IPS-NIHi11 (cell line): Measurements from ENCODE around the gene OR10G2.
"Not testable (repeated sequence)": the region's sequence is repeated elsewhere in the genome, so short reads cannot be mapped to it uniquely, and the experiment has no call there.

ENCODE experiments used
- DNase-seq: peaks from one replicate; pipeline ENCODE4 v3.0.0; 2012; ENCODE audit warnings: mixed read lengths, low spot score

Gene OR10G2, protein sequence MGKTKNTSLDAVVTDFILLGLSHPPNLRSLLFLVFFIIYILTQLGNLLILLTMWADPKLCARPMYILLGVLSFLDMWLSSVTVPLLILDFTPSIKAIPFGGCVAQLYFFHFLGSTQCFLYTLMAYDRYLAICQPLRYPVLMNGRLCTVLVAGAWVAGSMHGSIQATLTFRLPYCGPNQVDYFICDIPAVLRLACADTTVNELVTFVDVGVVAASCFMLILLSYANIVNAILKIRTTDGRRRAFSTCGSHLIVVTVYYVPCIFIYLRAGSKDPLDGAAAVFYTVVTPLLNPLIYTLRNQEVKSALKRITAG

DNA sequence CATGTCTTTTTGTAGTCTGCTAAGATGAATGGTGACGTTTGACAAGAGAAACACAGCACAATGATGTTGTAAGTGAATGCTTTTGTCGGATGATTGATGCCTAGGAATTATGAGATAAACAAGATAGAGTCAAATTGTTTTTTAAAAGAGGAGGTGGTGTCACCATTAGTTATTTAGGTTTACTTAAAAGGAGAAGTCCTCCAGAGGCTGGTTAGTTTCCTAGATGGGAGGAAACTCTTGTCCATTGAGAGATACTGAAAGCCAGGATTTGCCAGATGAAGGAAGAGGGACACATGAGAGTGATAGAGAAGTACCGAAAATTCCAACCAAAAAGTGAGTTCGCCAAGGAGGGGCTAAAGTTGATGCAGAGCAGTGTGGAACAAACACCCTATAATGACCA lies at the start of gene OR10G2:
Gene OR10G2 (minus strand): TSS at position 101 of the 400 bp plus-strand sequence. CDS start 98 bp downstream, at position 3.
- DNase-seq: no peak

DNA sequence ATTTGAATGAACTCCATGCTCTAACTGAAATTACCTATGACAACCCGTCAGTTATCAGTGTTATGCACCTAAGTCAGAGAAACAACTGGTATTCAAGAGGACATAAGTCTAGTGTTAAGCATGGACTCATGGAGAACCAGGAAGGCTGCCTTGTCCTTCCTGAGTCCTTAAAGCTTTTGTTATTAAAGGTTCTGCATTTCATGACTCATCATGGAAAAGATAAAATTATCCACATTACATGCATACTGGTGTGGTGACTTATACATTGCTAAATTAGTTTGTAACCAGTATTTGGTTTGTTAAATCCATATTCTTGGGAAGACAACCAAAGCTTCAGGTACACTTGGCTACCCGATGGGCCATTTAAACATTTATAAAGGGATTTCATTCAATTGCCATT lies 45.3 kb upstream of the OR10G2 start:
- DNase-seq: no peak

DNA sequence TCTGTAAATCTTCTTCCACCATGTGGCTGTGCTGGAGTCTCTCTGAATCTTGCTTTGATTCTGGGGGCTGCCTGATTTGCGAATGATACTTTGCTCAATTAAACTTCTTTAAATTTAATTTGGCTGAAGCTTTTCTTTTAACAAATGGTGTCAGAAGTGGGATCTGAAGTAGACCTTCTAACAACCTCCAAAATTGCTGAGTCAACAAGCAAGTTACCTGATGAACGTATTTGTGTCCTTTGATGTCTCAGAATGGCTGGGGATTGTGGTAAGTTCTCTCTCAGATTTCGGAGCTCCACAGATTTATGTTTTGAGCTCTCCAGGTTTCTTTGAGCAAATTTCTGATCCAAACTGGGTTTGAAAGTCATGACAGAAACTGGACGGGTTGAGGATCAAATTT lies 40.8 kb upstream of the OR10G2 start:
- no peak for DNase-seq

DNA sequence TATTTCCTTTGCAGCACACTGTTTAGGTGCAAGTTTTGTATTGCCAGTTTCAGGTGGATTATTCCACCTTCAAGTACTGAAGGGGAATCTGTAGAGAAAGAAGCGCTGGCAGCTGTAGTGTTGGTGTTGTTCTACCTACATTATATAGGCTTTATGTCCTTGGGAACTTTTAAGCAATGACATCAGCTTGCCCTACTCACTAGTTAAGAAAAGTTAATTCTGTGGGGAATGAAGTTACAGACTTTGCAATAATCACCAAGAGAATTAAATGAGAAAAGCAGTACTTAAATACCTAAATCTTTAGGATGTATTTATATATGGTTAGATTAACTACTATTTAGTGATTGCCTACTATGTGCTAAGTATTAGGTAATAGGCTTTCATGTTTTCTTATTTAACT lies 39.0 kb upstream of the OR10G2 start, which contains the start of gene OR4E1:
Gene OR4E1 (minus strand): TSS at position 101 of the 400 bp plus-strand sequence. CDS start 2,883 bp downstream, outside the sequence.
- no peak for DNase-seq

DNA sequence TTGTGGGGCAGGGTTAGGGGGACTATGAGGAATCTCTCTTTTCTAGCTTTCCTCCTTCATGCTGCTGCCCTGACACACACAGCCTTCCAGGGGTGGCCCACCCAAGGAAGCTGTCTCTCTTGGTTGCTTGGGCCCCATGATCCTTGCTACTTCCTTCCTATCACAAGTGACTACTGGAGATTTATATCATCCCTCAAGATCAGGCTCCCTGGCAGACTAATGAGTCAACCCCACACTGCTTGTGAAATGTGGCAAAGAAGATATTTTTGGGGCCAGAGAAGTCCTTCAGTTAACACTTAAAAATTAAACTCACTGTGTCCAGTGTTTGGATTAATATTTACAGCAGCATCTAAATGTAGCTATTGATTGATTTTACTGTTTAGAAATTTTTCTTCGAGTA lies 37.4 kb upstream of the OR10G2 start:
- no peak for DNase-seq

DNA sequence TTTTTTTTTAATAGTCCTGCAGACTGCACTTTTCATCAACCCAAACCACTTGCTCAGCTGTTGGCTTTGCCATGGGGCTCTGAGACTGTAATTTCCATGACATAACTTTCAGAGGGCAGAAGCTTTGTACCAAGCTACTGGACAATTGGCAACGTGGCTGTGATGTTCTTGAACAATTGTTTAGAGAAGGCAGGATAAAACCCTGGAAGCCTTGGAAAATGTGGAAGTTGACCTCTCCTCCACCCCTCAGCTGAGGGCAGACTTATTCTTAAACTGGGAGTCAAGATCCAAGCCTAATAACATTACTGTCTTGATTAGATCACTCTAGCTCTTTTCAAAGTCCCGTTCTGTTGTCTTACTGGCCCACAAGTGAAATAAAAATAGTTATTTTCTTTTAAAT lies 36.6 kb upstream of the OR10G2 start:
- DNase-seq: no peak

DNA sequence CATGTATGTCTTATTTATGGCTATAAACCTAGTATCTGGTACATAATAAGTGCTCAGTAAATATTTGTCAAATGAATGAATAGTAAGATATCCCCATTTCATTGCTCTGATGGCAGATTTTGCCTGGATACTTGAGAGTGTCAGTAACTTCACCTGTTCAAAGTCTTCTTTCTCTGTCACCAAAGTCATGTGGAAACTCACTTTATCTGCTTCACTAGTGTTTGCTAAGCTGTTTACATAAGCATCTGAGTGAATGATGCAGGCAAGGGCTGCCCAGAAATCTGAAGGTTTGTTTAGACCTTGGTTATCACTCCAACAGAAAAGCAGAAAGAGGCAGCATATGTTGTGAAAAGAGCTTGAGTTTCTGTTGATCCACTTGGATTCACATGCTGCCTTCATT lies 34.5 kb upstream of the OR10G2 start:
- no peak for DNase-seq

DNA sequence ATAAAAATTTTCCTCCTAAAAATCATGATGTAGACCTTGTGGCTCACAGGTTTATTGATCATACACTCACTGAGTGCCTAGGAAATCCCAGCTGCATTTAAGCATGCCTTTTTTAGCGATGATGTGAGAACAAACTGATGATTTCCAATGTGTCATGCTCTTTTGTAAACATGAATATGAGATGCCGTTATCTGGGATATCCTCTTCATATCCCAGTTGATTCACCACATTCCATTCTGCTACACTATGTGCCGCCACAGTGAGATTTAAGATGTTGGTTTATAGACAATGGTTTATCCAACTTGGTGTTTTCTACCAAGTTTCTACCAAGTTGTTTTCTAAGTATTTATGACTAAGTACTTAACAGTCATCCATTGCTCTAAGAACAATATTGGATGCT lies 33.6 kb upstream of the OR10G2 start:
- DNase-seq: no peak

DNA sequence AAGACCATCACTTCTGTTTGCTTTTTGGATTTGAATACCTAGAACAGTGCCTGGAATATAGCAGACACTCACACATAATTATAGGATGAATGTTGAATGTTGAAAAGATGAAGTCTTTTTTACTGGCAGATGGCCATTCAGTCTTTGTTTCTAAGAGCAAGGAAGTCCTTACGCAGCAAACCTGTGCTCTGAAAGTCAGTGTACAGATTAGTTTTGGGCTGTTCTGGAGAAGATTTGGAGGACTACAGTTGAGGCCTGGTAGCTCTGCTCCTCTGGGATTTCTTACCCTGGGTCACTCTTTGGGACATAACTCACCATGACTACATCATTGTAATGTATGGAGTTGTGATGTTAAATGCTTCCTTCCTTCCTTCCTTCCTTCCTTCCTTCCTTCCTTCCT lies 22.2 kb upstream of the OR10G2 start:
- DNase-seq: no peak

DNA sequence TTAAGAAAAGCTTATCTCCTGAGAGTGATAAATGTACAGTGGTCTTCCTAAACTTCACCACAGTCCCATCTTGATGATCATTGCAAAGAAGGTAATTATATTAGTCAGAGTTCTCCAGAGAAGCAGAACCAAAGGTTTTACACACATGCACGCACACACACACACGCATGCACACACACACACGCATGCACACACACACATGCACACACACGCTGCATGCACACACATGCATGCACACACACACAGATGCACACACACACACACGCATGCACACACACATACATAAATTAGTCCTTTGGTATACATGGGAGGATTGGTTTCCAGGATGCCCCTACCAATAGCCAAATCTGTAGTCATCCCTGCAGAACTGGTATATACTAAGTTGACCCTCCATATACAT lies 19.5 kb upstream of the OR10G2 start:
- DNase-seq: no peak

DNA sequence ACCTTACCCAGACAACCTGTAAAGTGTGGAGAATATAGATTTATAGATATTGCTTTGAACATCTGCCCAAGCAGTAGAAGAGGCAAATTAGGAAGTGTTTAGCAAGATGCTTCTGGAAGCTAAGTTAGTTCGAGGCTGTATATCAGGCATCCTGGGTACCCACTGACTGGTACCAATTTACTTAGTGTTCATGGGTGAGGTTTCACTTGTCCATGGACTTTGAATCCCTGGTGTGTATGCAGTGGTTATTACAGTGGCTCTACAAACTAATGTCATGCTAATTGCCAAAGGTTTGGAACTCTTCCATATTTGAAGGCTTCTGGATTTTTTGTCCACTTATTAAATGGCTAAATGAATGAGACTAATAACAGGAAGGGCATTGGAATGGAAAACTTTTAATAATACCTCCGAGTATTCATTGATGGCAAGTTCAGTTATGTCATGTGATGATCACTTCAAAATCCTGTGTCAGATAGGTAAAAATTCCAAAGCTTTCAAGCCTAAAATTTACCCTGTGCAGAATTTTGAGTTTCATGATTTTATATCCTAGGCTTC lies 18.7 kb upstream of the OR10G2 start, which contains the start of gene OR4E2:
Gene OR4E2 (plus strand): TSS at position 505 of the 555 bp plus-strand sequence. CDS start 11,248 bp downstream, outside the sequence.
- no peak for DNase-seq

DNA sequence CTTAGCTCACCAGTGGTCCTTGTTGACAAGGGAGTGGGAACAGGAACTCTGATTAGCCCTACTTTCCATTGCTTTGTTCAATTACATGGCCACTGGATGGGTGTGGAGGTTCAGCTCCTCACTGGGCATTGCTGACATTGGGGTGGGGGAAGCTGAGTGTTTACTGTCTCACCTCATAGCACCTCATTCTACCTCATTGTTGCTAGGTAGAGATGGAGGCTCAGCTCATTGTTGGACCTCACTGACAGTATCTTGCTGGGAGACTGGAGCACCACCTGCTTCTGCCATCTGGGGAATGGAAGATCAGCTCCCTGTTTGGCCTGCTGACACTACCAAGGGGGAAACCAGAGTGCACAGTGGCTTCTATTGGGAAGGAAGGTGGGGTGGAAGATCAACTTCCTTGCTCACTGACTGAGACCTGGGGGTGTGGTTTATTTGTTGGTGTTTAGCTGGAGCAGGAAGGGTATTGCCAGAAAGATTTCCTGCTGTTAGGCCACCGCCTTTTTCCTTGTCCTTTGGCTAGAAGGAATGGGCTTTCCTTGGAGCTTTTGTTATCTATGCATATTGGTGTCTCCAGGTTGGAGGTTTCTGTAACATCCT lies 17.6 kb upstream of the OR10G2 start:
- DNase-seq: peak; percentile 43

DNA sequence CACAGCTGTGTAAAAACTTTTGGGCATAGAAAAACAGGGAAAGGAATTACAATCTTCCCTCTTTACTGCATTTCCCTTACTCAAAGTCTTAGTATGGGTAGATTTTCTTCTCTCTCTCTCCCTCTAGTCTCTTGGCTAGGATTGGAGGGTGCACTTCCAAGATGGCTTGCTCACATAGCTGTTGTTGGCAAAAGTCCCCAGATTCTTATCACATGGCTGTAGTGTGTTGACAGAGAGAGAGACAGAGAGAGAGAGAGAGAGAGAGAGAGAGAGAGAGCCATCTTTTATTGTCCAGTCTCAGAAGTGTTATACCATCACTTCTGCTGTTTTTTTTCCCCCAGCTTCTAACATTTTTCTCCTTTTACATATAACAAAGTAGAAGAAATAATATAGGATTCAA lies 12.6 kb upstream of the OR10G2 start:
- DNase-seq: no peak

DNA sequence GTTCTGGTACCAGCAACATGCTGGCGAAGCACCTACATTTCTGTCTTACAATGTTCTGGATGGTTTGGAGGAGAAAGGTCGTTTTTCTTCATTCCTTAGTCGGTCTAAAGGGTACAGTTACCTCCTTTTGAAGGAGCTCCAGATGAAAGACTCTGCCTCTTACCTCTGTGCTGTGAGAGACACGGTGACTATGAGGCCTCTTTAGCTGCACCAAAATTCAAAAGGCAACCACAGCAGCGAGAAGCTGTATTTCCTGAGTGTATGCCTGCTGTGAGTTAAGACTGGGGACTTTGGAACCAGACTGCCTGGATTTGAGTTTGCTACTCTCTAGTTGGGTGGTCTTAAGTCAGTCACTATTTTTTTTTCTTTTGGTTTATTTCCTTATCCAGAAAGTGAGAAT lies 8.7 kb upstream of the OR10G2 start:
- no peak for DNase-seq

DNA sequence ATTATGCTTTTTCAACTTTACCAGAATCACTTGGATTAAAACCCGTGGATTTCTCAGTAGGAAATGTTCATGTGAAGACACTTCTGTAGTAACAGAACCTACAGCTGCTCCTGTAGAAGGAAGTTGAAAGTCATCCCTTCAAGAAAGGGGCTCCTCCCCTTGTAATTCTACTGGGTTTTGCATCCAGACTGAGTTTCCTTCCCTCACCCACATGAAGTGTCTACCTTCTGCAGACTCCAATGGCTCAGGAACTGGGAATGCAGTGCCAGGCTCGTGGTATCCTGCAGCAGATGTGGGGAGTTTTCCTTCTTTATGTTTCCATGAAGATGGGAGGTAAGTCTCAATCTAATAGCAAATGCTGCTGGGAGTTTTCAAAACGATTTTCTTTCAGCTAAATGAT lies 7.9 kb upstream of the OR10G2 start:
- no peak for DNase-seq

DNA sequence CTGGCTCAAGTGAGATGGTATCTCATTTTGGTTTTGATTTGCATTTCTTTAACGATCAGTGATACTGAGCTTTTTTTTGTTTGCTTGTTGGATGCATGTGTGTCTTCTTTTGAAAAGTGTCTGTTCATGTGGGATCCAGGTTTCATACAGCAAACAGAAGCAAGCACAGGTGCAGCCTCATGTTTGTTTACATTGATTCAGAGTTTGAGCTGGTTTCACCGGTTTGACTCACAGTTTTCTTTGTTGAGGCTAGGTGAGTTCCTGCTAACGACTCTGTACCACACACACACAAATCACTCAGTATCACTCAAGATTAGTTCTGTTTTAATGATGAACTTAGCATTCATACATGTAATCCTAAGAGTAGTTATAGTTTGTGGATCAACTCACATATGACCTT lies 3.7 kb downstream of the OR10G2 start:
- no peak for DNase-seq

DNA sequence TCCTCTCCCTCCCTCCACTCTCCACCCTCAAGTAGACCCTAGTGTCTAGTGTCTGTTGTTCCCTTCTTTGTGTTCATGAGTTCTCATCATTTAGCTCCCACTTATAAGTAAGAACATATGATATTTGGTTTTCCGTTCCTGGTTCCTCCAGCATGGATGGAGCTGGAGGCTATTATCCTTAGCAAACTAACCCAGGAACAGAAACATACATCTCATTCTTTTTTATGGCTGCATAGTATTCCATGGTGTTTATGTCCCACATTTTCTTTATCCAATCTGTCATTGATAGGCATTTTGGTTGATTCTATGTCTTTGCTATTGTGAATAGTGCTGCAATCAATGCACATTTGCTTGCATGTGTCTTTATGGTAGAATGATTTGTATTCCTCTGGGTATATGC lies 4.2 kb downstream of the OR10G2 start:
- not testable (repeated sequence) for DNase-seq

DNA sequence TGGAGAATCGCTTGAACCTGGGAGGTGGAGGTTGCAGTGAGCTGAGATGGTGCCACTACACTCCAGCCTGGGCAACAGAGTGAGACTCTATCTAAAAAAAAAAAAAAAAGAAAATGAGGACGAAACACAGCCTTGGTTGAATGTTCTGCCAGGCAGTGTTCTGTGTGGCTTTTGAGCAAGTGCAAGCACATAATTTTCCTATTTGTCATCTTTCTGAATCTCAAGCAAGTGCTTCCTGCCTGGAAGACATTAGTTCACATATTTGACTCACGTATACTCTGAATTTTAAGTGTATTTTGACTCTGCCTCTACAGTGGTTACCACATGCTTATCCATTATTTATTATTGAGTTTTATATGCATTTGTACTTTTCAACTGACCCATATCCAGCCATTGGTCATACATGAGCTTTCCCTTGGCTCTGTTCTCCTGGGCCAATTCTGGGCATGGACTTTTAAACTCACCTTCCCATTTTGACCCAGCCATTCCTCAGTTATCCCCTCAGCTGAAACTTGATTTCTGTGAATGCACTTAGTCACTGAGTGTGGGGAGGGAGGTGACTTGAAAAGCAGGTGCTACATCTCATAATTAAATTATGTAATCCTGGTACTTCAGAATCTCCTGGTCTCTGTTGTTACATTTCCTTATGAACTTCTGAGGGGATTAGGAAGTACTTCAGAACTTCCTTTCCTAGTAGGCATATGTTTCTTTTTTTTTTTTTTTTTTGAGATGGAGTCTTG lies 8.1 kb downstream of the OR10G2 start:
- DNase-seq: no peak

DNA sequence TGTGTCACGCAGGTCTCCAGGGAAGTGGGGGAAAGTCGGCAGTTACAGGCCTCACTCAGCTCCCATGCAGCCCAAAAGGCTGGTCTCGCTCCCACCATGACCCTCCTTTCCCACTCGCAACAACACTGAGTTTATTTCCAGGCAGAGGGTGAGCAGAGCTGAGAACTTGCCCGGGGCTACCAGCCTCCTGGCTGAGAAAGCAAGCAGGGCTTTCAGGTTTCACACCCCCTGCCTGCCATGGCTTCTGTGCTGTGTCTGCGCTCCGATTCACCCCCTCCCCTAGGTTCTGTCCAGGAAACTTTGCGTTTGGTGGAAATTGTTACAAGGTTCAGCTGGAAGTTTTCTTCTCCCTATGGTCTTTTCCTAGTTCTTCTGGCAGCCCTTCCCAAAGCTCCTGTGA lies 17.1 kb downstream of the OR10G2 start:
- no peak for DNase-seq

DNA sequence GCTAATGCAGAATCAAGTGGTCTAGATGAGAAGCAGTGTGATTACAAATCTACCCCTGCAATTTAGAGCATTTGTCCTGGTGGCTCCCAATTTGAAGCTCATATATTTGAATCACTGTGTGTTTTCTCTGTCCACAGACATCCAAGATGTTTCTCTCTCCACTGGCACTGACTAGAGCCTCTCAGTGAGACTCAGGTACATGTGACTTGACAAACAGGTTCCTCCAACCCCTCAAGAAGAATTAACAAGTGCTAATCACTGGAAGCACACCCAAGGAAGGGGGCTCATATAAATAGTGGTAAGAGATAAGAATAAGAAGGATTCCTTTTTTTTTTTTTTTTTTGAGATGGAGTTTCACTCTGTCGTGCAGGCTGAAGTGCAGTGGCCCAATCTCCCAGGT lies 20.5 kb downstream of the OR10G2 start:
- peak; percentile 32 for DNase-seq

DNA sequence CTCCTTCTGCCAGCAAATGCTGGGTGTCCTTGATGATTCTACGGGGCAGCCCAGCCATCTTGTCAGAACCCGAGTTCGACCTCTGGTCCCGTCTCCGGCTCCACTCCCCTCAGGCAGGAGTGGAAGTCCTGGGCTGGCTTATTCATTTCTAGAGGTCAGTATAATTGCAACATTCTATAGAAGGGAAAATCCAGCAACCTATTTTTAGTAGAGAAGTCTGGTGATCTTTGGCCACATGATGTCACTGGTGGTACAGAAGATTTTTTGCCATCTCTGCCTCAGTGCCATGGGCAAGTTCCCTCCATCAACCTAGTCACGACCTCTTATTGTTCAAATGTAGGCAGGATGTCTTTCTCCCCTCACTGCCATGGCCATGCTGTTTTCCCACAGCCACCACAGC lies 22.4 kb downstream of the OR10G2 start:
- no peak for DNase-seq

DNA sequence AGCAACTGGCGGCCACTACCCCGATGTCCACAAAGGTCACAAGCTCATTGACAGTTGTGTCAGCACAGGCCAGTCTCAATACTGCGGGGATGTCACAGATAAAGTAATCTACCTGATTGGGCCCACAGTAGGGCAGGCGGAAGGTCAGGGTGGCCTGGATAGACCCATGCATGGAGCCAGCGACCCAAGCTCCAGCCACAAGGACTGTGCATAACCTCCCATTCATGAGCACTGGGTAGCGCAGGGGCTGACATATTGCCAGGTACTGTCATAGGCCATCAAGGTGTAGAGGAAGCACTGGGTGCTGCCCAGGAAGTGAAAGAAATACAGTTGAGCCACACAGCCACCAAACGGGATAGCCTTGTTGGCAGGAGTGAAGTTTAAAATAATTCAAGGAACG lies 32.6 kb downstream of the OR10G2 start:
- not testable (repeated sequence) for DNase-seq

DNA sequence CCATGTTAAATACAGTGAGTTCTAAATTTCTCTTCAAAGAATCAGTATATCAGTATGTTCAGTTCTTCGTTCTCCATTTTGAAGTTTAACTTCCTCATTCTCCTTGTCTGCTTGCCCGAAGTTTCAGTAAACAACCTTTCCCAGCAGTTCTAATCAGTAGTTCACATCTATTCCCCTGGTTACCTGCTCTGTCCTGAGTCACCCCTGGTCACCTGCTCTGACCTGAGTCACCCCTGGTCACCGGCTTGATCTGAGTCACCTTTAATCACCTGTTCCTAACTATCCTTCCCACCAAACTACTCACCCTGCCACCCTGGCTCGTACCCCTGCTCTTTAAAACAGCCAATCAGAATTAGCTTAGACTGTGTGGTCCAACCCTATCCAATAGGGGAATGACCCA lies 45.4 kb downstream of the OR10G2 start:
- DNase-seq: no peak
